Mesenteric fat pad (tissue), 1 donor: ENCODE results near the gene ADCY2. TPM values are rescaled to one million over a fixed set of nuclear protein-coding genes. Genes with fewer than 3 reads are reported as not detected.

Experiments used
- DNase-seq: peaks from one replicate; pipeline ENCODE4 v3.0.0-alpha.2; 2020; ENCODE audit warnings: low spot score
- total RNA-seq: library from RNA; stranded (reverse); fragmentation: NEBNext Ultra II Directional; extraction: Animal tissue kit (Norgen Biotek cat#: 25700); gene quantifications from one replicate; pipeline ENCODE4 v1.2.1, GENCODE V29; 2021
- donor health status: DM: yes; HTN: yes; CAD: no.

The ADCY2 gene
- total RNA-seq, 1 donor from 2014 or later = 1.2 TPM

GRCh38 chr5:7779019-7780005 is 383.4 kb downstream of the ADCY2 start:
- no peak for DNase-seq

- no peak for DNase-seq
These were observed 386.0 kb downstream of the ADCY2 start for GRCh38 chr5:7781899-7782298.

DNA sequence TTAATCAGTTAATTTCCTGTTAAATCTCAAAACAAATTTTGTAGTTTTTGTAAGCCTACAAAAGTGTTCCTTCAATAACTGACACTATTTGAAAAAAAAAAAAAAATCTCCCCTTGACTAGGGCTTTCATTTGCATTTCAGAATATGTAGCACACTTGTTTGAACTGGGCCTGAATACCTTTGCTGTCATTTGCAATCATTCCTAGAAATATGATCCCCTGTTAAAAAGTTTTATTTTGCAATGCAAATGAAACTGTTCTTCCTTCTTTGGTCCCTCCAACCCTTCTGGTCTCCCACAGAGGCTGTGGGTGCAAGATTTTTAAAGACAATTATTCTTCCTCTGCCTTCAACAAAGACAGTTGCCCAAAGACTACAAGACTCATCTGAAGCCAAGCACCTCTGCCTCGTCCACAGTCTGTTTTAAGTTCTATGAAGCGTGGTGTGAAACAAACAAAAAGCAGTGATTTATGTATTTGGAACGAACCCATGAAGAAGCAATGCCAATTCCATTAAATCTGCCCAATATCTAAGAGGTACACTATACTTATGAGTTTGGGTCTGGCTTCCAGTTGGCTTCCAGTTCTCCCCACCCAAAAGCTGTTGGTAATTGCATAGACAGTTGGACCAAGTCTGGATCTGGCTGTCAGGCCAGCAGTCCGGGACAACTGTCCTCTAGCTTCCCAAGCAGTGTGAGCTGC is 388.9 kb downstream of the ADCY2 start:
- no peak for DNase-seq

DNA sequence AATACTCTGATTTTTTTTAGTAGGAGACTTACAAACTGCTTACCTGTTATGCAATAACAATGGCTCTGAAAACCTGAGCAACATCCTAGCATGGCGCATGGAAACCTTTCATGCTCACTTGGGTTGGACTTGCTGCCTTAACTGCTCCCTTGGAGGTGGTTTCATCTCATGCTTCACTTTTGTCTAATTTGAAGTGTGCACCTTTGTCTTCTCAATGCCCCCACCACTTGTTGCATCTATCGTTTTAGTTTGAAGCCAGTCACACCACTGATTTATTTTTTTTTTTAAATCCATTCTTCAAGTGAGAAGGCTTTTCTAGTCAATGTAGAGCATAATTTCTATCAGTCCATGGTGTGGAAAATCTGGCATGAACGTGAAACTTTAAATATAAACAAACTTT is 391.8 kb downstream of the ADCY2 start:
- DNase-seq = no peak

DNA sequence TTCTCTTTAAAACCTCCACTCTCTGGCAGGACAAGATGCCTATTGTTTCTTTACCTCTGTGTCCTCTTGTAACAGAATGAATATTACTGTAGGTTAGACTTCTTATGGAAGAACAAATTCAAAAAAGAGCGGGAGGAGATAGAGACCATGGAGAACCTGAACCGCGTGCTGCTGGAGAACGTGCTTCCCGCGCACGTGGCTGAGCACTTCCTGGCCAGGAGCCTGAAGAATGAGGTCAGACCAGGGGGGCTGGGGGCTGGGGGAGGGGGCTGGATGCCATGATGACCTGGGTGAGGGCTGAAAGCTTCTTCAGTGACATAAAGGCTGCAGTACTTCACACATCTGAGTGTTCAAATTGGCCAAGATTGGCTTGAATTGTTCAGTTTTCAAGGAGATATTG is 393.6 kb downstream of the ADCY2 start:
- no peak for DNase-seq

GRCh38 chr5:7793895-7794294 is 398.0 kb downstream of the ADCY2 start:
- no peak for DNase-seq

DNA sequence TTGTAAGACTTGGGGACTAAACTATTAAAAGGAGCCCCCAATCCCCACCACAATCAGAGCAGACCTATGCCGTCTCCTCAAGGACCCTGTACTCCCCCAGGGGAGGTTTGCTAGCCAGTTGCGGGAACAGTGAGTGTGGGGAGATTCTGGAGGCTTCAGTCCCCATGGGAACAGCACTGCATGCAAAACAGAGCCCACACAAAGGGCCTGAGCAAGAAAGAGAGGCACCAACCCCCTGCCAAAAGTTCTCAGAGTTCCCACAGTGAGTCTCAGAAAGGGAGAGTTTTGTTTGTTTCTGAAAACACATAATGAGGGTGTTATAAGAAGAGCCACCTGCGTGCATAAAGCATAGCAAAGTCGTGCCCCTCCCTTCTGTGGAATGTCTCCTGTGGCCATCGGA is 398.4 kb downstream of the ADCY2 start:
- DNase-seq = no peak

GRCh38 chr5:7794823-7795222 is 398.9 kb downstream of the ADCY2 start:
- DNase-seq = no peak

DNA sequence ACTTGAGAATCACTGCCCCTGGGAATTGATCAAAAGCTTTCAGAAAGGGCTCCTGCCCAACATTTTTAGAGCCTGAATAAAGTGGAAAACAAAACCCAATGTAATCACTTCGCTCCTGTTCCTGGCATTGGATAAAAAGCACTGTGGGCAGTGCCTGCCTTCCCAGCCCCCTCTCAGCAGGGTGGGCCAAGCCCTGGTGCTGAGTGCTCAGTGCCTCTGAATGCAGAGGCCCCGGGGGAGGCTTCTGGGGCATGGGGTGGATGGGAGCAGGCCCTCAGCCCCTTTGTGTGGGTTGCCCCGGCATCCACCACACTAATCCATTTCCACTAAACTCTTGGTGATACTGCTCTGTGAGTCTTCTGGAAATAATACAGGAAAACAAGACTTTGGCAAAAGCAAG is 399.4 kb downstream of the ADCY2 start:
- DNase-seq = no peak

- no peak for DNase-seq
These were observed 406.1 kb downstream of the ADCY2 start for GRCh38 chr5:7801891-7802614.

- no peak for DNase-seq
These were observed 406.9 kb downstream of the ADCY2 start for GRCh38 chr5:7802855-7803254.

DNA sequence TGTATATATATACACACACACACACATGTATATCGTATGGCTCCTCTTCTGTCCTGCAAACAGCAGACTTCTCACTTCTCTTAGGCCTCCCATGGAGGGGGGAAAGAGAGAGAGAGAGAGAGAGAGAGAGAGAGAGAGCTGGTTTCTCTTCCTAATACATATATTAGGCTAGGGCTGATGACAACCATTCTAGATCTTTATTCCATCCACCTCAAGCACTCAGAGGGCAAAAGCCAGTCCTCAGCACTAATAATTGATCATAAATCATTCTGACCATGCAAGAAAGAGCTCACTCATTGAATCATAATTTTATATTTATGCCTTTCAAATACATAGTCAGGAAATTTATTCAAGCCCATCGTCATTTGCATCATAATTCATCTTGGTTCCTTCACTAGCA is 408.0 kb downstream of the ADCY2 start:
- no peak for DNase-seq

DNA sequence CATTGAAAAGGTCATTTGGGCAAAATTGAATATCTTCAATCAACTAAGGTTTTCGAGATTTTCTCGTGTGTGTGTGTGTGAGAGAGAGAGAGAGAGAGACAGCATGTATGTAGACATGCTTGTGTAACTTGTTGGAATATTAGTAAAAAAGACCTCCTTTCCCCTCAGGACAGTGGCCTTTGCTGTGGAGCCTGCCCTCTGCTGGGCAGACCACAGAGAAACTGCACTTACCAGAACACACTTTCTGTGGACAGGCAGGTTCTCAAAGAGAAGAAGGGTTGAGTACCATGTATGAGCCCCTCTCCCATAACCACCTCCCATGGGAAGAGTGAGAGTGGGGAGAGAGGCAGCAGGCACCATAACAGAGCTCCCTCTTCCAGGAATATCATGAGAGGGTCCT is 409.4 kb downstream of the ADCY2 start:
- DNase-seq = no peak

DNA sequence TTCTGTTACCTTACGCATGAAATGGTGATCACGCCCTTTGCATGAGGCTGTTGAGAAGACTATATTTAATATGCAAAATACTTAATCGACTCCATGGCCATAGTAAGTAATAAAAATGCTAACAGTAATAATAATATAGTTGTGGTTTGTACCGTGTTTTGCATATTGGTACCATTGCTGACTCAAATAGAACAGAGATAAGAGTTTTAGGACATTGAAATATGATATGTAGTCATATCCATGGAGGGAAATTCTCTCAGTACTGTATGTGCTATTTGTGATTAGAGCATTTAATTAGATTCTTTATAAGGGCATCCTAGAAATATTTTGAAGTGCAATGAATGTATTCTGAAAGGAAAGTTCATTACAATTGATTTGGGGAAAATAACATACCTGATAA is 413.1 kb downstream of the ADCY2 start:
- no peak for DNase-seq

DNA sequence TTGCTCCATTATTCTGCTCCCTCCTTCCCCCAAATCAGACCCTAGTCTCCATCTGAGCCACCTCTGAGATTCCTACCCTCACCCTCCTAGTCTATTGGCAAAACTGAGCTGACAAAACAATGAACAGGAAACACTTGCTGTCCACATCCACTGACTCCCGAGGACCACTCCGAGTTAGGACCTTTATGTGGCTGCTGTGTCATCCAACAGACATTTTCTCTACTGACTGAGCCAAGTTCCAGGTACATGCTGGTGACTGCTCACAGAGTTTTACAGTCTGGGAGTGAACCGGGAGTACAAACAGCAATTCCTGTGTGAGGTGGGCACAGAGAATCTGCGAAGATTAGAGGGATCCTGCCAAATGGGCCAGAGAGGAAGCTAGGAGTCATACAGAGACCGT is 415.8 kb downstream of the ADCY2 start:
- DNase-seq = peak; percentile 37

DNA sequence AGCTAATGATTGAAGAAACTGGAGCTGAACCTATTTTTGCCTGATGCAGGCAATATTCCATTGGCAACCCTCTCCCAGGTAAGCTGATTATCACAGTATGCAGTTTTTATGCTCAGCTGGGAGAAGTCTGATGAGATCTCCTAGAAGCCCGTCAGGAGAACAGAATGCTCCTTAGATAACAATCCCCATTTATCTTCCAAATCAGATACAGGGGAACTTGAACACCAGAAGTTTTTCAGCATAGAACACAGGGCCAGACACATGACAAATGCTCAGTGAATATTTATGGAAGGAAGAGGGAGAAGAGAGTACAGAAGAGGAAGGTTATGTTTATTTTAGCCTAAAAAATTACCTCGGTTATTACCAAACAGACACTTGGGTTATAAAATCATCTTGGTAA is 417.1 kb downstream of the ADCY2 start:
- no peak for DNase-seq

DNA sequence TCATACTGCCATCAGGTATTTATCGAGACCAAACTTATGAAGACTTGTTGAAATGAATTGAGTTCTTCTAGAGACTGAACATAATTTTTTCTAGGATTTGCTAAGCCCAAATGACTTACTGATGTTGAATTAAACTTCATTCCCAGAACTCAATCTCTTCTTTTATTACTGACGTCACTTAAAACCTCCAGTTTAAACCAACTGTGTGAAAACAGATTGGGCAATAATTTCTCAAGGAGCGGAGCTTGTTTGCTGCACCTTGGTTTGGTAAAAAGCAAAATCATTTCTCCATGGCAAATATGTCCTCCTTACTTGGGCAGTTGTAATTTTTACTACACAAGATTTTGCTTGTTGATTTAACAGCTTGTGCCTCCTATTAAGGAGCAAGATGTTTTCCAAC is 417.6 kb downstream of the ADCY2 start:
- DNase-seq = no peak

DNA sequence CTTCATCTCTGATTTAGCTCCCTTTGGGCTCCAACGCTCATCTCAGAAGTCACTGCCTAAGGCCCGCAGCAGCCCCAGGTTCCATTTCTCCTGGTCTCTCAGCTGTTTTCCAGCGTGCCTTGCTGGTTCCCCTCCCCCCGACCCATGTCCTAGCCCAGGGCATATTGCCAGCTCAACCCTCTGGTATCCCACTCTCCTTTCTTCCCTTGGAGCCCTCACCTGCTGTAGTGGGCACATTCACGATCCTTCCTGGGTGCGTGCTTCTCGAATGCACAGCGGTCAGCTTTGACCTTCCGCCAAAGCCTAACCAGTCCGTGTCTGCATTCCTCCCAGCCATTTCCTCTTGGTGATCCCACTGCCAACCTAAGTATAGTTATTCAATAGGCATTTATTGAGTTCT is 418.9 kb downstream of the ADCY2 start:
- DNase-seq = peak; percentile 45

- DNase-seq = no peak
These were observed 420.1 kb downstream of the ADCY2 start for GRCh38 chr5:7815892-7816534.

GRCh38 chr5:7816535-7816901 is 420.6 kb downstream of the ADCY2 start:
- no peak for DNase-seq

DNA sequence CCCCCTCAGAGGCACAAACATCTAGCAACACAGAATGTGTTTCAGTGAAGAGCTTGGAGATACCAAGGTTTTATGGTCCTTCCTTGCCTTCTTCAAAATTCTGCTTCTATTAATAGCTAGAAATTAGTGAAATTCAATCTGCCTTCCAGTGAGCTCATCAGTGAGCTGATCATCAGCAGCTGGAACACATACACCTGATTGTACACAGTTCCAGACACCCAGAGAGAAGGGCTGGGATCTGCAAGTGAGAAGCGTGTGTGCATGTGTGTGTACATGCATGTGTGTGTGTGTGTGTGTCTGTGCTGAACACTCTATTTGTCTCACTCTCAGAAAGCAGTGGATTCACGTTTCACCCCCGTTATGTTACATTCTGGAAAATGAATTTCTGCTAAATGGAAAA is 426.5 kb downstream of the ADCY2 start:
- no peak for DNase-seq
